GM21423 (cell line): ENCODE results near the gene ARHGAP15.

ENCODE experiments used
- ATAC-seq: cut with Tn5 transposase; IDR thresholded peaks from one replicate; pipeline ENCODE4 v1.9.1; 2021; ENCODE audit warnings: mild to moderate bottlenecking, moderate library complexity; ENCODE audit not compliant: unreplicated experiment

ARHGAP15 gene

GRCh38 chr2:143218621-143219020 lies 89.4 kb downstream of the ARHGAP15 start:
- no peak for ATAC-seq

- ATAC-seq: no peak
These were observed 90.0 kb downstream of the ARHGAP15 start for GRCh38 chr2:143219266-143219665.

GRCh38 chr2:143223556-143223955 lies 94.3 kb downstream of the ARHGAP15 start:
- ATAC-seq: no peak

GRCh38 chr2:143225931-143226330 lies 96.7 kb downstream of the ARHGAP15 start:
- ATAC-seq: no peak

- no peak for ATAC-seq
These were observed 97.7 kb downstream of the ARHGAP15 start for GRCh38 chr2:143226714-143227541.

GRCh38 chr2:143229411-143229810 lies 100.2 kb downstream of the ARHGAP15 start:
- ATAC-seq: no peak

- no peak for ATAC-seq
These were observed 100.7 kb downstream of the ARHGAP15 start for GRCh38 chr2:143229952-143230351.

GRCh38 chr2:143230506-143231253 lies 101.5 kb downstream of the ARHGAP15 start:
- no peak for ATAC-seq

GRCh38 chr2:143231254-143231645 lies 102.0 kb downstream of the ARHGAP15 start:
- ATAC-seq: no peak

GRCh38 chr2:143237146-143237777 lies 108.0 kb downstream of the ARHGAP15 start:
- no peak for ATAC-seq

GRCh38 chr2:143241403-143242088 lies 112.3 kb downstream of the ARHGAP15 start:
- ATAC-seq: no peak

- ATAC-seq: no peak
These were observed 117.0 kb downstream of the ARHGAP15 start for GRCh38 chr2:143246246-143246645.

GRCh38 chr2:143246815-143247744 lies 117.9 kb downstream of the ARHGAP15 start:
- no peak for ATAC-seq

- ATAC-seq: no peak
These were observed 119.4 kb downstream of the ARHGAP15 start for GRCh38 chr2:143248631-143249030.

- ATAC-seq: no peak
These were observed 122.5 kb downstream of the ARHGAP15 start for GRCh38 chr2:143251681-143252080.

GRCh38 chr2:143252138-143252907 lies 123.1 kb downstream of the ARHGAP15 start:
- no peak for ATAC-seq

GRCh38 chr2:143254110-143254509 lies 124.9 kb downstream of the ARHGAP15 start:
- no peak for ATAC-seq

- no peak for ATAC-seq
These were observed 125.9 kb downstream of the ARHGAP15 start for GRCh38 chr2:143255086-143255485.

GRCh38 chr2:143255899-143256298 lies 126.7 kb downstream of the ARHGAP15 start:
- ATAC-seq: peak; percentile 40
